Ishikawa (cell line): ENCODE measurements around the gene ASXL3.

ENCODE experiments used
- CEBPB ChIP-seq: IDR thresholded peaks from 2 replicates; pipeline ENCODE4 v1.6.1; 2012
- CREB1 ChIP-seq: IDR thresholded peaks from 2 replicates; pipeline ENCODE4 v1.6.1; 2012; ENCODE audit warnings: low read depth
- EGR1 ChIP-seq: IDR thresholded peaks from 2 replicates; pipeline ENCODE4 v1.6.1; 2012
- EP300 ChIP-seq: IDR thresholded peaks from 2 replicates; pipeline ENCODE4 v1.6.1; 2012; ENCODE audit warnings: borderline replicate concordance
- FOXM1 ChIP-seq: IDR thresholded peaks from 2 replicates; pipeline ENCODE4 v1.6.1; 2012; ENCODE audit warnings: low read depth, borderline replicate concordance
- MAX ChIP-seq: IDR thresholded peaks from 2 replicates; pipeline ENCODE4 v1.6.1; 2012
- NFIC ChIP-seq: IDR thresholded peaks from 2 replicates; pipeline ENCODE4 v1.6.1; 2012
- RAD21 ChIP-seq: IDR thresholded peaks from 2 replicates; pipeline ENCODE4 v1.6.1; 2012; ENCODE audit warnings: low read depth
- REST ChIP-seq: IDR thresholded peaks from 2 replicates; pipeline ENCODE4 v1.6.1; 2012; ENCODE audit warnings: low read depth, mild to moderate bottlenecking
- TAF1 ChIP-seq: IDR thresholded peaks from 2 replicates; pipeline ENCODE4 v1.6.1; 2012; ENCODE audit warnings: low read depth, mild to moderate bottlenecking
- TCF12 ChIP-seq: IDR thresholded peaks from 2 replicates; pipeline ENCODE4 v1.6.1; 2012; ENCODE audit warnings: low read depth
- TEAD4 ChIP-seq: IDR thresholded peaks from 2 replicates; pipeline ENCODE4 v1.6.1; 2012
- USF1 ChIP-seq: IDR thresholded peaks from 2 replicates; pipeline ENCODE4 v1.6.1; 2012
- YY1 ChIP-seq: IDR thresholded peaks from 2 replicates; pipeline ENCODE4 v1.6.1; 2012; ENCODE audit warnings: low read depth
- ZBTB7A ChIP-seq: IDR thresholded peaks from 2 replicates; pipeline ENCODE4 v1.6.1; 2012; ENCODE audit warnings: low read depth

Gene ASXL3

GRCh38 chr18:33541316-33541715 lies 36.7 kb upstream of the ASXL3 start:
- TF ChIP-seq YY1 (no peak), TAF1 (no peak), CEBPB (no peak), EGR1 (no peak), MAX (no peak), NFIC (no peak), TEAD4 (no peak), RAD21 (no peak), FOXM1 (no peak), CREB1 (no peak), ZBTB7A (no peak), REST (no peak), EP300 (no peak), TCF12 (no peak), USF1 (no peak)

- TF ChIP-seq YY1, result no peak
- TF ChIP-seq ZBTB7A, result no peak
- TF ChIP-seq EP300, result no peak
- no peak for TF ChIP-seq TEAD4
- TF ChIP-seq FOXM1, result no peak
Observed at GRCh38 chr18:33556846-33557245, 21.2 kb upstream of the ASXL3 start.

- TF ChIP-seq YY1 (no peak), ZBTB7A (no peak), TAF1 (no peak)
Observed at GRCh38 chr18:33557706-33558105, 20.3 kb upstream of the ASXL3 start.

DNA sequence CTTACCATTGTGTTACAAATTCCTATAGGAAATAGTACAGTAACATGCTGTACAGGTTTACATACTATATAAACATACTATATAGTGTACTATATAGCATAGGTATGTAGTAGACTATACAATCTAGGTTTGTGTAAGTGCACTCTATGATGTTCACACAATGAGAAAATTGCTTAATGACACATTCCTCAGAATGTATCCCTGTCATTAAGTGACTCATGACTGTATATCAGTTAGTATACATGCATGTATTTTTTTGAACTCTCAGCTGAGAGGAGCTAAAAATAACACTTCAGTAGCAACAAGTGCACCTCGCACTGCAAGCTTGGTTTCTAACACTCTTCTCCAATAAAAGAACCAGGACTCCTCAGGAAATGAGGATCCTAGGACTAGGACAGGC lies 19.5 kb upstream of the ASXL3 start:
- TF ChIP-seq TEAD4 (no peak), MAX (no peak), CEBPB (no peak), CREB1 (no peak), FOXM1 (no peak), TAF1 (no peak), EP300 (no peak), USF1 (no peak), EGR1 (no peak), NFIC (no peak)

GRCh38 chr18:33560686-33561370 lies 17.2 kb upstream of the ASXL3 start:
- TF ChIP-seq USF1, result no peak
- no peak for TF ChIP-seq RAD21
- TF ChIP-seq MAX, result no peak
- TF ChIP-seq TAF1, result no peak
- no peak for TF ChIP-seq CEBPB
- TF ChIP-seq EP300, result no peak
- no peak for TF ChIP-seq TEAD4
- TF ChIP-seq REST, result no peak
- no peak for TF ChIP-seq EGR1
- TF ChIP-seq TCF12, result no peak

DNA sequence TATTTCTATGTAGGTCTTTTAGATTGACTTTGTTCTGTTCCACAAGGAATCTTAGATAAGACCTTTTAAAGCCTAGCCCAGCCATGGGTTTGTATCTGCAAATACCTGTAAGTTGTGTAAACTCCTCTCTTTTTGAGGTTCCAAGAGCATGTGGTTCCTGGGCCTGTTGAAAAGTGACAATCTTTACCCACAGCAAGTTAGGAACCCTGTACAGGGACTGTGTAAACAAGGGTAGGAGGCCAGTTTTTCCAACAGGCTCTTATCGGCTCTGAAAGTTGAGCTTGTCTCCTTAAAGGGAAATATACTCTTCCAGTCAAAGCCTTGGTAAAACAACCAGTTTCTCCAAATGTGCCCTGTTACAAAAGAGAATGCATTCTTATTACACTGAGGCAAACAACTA lies 15.3 kb upstream of the ASXL3 start:
- TF ChIP-seq REST (no peak), RAD21 (no peak), TEAD4 (no peak), EP300 (no peak), FOXM1 (no peak), TCF12 (no peak), CREB1 (no peak), MAX (no peak), YY1 (no peak), EGR1 (no peak), CEBPB (no peak), ZBTB7A (no peak)
